Dermis blood vessel endothelial cell (primary cell): ENCODE data around the gene LYSMD1. TPM values are rescaled to one million over a fixed set of nuclear protein-coding genes. Genes with fewer than 3 reads are reported as not detected.

Source experiments
- DNase-seq: peaks from one replicate; pipeline ENCODE4 v3.0.0; 2010
- total RNA-seq: library from RNA; depleted of rRNA; stranded (reverse); fragments of >200 nt; gene quantifications from 2 replicates; pipeline ENCODE4 v1.2.3, GENCODE V29; 2014

The LYSMD1 gene
- total RNA-seq, 1 donor from 2014 or later, result 5.3 TPM

GRCh38 chr1:151175041-151175741, 9.5 kb upstream of the LYSMD1 start:
- DNase-seq, result no peak

GRCh38 chr1:151171190-151171589, 5.5 kb upstream of the LYSMD1 start:
- DNase-seq, result no peak

- no peak for DNase-seq
Observed at GRCh38 chr1:151167116-151167515, 1.4 kb upstream of the LYSMD1 start.

GRCh38 chr1:151166505-151166956, 829 bp upstream of the LYSMD1 start:
- DNase-seq, result peak; percentile 57

GRCh38 chr1:151165281-151165737, 393 bp downstream of the LYSMD1 start:
- DNase-seq, result peak; percentile 53

- no peak for DNase-seq
Observed at GRCh38 chr1:151164732-151165280, 896 bp downstream of the LYSMD1 start.

GRCh38 chr1:151159373-151159772, 6.3 kb downstream of the LYSMD1 start:
- DNase-seq, result no peak

- no peak for DNase-seq
Observed at GRCh38 chr1:151158751-151159251, 6.9 kb downstream of the LYSMD1 start.

GRCh38 chr1:151158326-151158725, 7.4 kb downstream of the LYSMD1 start:
- no peak for DNase-seq

GRCh38 chr1:151157067-151157531, 8.6 kb downstream of the LYSMD1 start:
- DNase-seq, result no peak

- DNase-seq, result no peak
Observed at GRCh38 chr1:151156515-151156819, 9.2 kb downstream of the LYSMD1 start, which contains the start of gene TNFAIP8L2. Gene TNFAIP8L2, plus strand, starts transcription at chr1:151156649. Its CDS starts 2,049 bp downstream, at chr1:151158698.

- no peak for DNase-seq
Observed at GRCh38 chr1:151147665-151148064, 18.0 kb downstream of the LYSMD1 start.

GRCh38 chr1:151147132-151147503, 18.6 kb downstream of the LYSMD1 start:
- DNase-seq, result peak; percentile 48

GRCh38 chr1:151146412-151147131, 19.1 kb downstream of the LYSMD1 start, which contains the start of gene SEMA6C:
Gene SEMA6C, minus strand, starts transcription at chr1:151146631. Its CDS starts 4,010 bp downstream, at chr1:151142621.
- peak; percentile 95 for DNase-seq

GRCh38 chr1:151146072-151146411, 19.7 kb downstream of the LYSMD1 start:
- DNase-seq, result peak; percentile 34

GRCh38 chr1:151145304-151146071, 20.2 kb downstream of the LYSMD1 start:
- peak; percentile 44 for DNase-seq

- peak; percentile 51 for DNase-seq
Observed at GRCh38 chr1:151144474-151145303, 21.0 kb downstream of the LYSMD1 start.

- DNase-seq, result no peak
Observed at GRCh38 chr1:151143986-151144385, 21.7 kb downstream of the LYSMD1 start.

GRCh38 chr1:151143057-151143435, 22.7 kb downstream of the LYSMD1 start:
- DNase-seq, result no peak

GRCh38 chr1:151142411-151143056, 23.2 kb downstream of the LYSMD1 start:
- DNase-seq, result no peak

- no peak for DNase-seq
Observed at GRCh38 chr1:151137789-151138188, 27.9 kb downstream of the LYSMD1 start.
